ENCODE measurements around the gene SCAMP5.

The SCAMP5 gene

DNA sequence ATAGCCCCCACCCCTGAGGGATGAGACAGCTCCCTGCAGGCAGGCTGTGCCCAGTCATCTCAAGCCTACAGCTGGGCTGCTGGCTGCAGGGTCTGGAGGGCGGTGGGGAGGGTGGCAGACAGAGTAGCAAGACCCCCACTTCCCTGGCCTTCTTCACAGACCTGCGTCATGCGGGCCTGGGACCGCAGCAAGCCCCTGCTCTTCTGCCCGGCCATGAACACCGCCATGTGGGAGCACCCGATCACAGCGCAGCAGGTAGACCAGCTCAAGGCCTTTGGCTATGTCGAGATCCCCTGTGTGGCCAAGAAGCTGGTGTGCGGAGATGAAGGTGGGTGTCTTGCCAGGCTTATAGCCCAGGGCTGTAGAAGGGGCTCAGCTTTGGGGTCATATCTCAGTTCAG is 53.0 kb downstream of the SCAMP5 start:
- no peak for DNase-seq

DNA sequence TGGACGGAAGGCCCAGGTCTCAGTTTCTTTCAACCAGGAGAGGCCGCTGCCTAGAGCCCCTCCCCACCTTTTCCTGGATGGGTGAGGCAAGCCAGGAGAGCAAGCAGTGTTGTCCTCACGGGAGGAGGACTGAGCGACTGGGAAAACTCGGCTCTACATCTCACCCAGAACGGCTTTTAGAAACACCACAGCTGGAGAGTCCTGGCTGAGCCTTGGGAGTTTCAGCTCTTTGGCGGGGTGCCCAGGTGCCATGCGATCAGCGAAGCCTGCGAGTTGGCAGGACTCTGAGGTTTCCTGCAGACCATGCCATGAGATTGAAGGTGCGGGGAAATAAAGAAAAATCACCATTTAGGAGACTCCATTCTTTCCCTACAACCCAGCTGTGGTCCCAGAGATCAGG is 54.0 kb downstream of the SCAMP5 start:
- no peak for DNase-seq

DNA sequence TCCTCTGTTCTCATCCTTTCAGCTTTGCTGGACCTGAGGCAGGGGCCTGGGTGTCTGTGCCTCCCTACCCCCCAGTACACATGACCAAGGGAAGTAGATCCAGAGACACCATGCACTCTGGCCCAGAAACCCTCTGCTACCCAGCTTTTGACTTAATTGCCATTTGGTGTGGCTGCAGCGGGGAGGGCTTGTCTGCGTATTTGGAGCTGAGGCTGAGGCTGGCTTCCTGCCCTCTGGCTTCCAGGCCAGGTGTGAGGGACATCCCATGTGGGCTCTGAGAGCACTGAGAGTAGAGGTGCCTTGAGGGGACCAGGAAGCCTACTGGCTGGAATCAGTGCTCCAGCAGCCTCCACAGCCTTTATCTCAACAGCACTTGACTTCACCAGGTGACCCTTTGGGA is 54.9 kb downstream of the SCAMP5 start:
- no peak for DNase-seq

DNA sequence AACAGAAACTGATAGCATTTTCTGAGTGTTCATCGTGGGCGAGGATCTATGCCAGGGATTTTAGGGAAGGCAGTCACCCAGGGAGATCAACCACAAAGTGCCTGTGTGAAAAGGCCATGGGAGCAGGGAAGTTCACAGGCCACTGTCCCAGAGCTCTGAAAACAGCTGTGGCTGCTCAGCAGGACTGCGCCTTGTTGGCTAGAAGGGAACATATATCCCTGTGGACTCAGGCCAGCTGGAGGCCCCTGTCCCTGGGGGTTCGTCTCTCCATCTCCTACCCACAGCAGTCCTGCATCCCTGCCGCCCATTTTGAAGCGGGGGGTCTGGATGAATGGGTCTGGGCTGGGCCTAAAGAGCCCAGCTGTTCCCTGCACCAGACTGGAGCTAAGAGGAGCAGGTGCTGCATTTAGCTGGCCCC is 55.8 kb downstream of the SCAMP5 start:
- DNase-seq: no peak

DNA sequence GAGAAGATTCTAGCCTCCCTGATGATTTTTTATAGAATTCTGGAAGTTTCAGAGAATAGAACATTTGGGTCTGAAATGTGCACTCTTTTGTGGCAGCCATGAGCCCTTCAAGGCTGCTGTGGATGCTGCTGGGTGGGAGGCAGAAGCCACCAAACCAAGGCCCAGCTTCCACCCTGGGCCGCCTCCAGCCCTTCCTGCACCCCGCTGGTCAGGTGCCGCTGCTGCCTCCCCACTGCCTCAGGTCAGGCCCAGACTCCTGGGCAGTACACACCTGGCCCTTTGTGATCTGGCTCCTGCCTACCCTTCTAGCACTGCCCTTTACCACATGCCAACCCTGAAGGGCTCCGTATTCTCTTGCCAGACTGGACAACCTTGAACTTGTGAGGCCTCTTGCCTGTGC is 56.3 kb downstream of the SCAMP5 start:
- DNase-seq: no peak

DNA sequence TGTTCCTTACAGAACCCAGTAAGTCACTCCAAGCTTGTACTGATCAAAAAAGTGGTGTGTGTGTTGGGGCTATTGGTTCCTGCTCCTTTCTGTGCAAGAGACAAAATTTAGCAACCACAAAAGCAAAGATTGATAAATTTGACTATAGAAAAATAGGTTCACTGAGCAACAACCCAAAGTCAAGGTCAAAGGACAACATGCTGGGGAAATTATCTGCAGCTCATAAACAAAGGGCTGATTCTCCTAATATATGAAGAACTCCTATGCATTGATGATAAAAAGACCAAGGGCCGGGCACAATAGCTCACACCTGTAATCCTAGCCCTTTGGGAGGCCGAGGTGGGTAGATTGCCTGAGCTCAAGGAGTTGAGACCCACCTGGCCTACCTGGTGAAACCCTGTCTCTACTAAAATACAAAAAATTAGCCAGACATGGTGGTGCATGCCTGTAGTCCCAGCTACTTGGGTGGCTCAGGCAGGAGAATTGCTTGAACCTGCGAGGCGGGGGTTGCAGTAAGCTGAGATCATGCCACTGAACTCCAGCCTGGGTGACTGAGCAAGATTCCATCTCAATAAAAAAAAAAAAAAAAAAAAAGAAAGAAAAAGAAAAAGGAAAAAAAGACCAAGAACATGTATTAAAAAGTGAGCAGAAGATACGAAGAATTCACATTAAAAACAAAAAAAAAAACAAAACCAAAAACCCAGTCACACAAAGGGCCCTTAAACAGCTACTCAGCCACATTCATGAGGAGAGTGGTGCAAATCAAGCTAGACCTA is 57.8 kb downstream of the SCAMP5 start:
- no peak for DNase-seq

DNA sequence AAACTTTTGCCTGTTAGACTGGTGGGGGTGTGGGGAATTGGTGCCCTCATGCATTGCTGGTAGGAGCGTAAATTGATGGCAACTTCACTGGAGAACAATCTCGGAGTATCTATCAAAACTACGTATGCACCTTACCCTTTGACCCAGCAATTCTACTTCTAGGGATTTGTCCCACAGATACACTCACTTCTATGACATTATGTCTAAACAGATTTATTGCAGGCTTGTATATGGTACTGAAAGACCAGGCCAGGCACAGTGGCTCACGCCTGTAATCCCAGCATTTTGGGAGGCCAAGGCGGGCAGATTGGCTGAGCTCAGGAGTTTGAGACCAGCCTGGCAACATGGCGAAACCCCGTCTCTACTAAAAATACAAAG is 58.4 kb downstream of the SCAMP5 start:
- DNase-seq: no peak

DNA sequence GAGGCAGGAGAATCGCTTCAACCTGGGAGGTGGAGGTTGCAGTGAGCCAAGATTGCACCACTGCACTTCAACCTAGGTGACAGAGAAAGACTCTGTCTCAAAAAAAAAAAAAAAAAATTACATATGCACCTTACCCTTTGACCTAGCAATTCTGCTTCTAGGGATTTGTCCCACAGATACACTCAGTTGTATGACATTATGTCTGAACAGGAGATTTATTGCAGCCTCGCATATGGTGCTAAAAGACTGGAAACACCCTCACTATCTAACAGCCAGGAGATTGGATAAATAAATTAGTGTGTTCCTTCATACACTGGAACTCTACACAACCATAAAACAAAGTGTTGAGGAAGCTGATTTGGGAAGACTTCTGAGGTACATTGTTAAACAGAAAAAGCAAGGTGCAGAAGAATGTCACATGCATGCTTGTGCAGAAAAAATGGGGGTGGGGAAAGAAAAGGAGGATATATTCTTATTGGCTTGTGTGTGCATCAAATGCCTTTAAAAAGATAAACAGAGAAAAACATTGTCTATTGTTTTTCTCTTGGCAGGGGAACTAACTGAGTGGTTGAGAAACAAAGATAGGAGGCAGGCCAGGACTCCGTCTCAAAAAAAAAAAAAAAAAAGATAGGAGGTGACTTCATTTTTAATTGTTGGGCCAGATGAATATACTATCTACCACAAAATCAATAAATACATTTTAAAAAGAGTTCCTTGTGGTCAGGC is 59.0 kb downstream of the SCAMP5 start:
- no peak for DNase-seq

DNA sequence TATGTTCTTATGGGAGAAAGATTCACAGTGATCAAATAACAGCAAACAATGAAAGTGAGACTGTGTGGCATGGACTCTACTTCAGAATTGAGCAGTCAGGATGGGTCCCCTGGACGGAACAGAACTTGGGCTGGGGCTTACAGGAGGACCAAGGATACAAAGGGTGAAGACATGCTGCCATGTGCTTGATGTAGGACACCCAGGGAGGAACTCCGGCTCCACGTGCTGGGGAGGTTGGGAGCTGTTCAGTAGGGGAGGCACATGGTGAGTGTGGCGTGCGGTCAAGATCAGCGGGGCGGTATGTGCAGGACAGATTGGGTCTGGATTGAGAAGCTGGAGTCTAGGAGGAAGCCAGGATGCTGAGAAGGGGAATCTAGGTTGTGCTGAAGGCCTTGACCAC is 60.7 kb downstream of the SCAMP5 start:
- no peak for DNase-seq

DNA sequence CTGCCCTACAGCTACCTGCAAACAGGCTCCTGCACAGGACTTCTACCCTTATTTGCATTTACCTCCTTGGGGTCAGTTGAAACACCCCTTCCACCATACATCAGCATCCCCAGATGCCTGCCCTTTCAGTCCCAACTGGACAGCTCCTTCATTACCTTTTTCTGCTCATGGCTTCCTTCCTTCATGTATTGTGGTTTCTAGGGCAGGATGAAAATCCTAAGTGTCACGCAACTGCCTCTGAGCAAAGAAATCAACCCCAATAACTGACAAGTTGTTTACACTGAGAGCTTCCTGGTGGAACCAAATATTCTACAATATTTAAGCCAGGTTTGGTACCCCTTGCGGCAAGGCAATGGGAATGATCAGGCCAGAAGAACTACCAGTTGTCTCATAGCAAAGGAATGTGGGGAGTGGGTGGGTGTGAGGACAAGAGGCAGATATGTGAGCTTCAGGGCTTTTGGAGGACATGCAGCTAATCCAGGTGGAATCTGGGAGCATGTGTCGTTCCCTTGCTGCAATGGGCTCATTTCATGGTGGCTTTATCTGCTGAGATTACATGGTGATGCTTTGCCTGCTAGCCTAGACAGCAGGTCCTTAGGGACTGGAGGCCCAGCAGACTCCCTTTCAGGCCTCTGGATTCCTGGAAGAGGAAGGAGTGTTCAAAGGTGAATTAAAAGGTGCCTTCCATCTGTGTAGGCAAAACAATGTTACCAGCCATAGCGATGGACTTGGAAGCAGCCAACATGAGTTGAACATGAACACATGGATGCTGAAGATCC is 63.0 kb downstream of the SCAMP5 start:
- DNase-seq: no peak

DNA sequence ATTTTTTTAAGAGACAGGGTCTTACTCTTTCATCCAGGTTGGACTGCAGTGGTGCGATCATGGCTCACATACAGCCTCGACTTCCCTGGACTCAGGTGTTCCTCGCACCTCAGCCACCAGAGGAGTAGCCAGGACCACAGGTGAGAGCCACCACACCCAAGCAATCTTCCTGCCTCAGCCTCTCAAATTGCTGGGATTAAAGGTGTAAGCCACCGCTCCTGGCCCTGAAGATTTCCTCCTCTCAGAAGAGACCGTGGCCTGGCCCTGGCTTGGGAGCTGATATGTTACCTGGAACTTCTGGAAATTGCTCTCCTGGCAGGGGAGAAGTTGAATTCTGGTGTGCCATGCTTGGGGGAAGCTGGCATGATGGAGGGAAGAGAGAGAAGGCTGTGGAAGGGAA is 64.2 kb downstream of the SCAMP5 start:
- DNase-seq: no peak

DNA sequence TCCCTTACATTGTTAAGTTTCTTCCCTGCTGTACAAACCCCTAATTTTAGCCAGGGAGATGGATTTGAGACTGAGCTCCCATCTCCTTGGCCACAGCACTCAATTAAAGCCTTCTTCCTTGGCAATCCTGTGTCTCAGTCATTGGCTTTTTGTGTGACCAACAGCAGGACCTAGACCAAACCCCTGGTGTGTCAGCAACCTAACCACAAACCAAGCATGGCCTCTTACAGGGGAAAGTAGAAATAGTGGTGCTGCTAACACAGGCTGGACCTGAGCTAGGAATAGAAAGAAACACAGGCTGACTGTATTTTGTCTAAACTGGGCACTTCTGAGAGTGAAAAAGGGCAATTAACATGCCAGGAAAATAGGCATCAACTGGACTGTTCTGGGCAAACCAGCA is 65.9 kb downstream of the SCAMP5 start:
- DNase-seq: peak in 1 of 5 experiments; percentile 57

DNA sequence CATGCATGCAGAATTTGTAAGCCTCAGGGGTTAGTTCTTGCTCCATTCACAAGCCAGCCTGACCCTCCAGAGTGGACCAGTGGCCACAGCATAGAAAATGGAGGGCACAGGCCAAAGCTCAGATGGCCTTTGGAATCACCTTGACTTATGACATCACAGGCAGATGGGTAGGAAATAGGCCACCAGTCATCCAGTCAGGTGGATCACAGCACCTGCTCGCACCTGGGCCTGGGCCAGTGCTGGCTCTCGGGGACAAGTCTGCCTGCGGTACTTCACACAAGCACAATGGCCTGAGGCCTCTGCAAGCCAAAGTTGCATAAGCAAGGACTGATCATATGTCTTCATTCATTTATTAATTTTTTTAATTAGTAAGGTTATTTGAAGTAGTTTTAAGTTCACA is 67.3 kb downstream of the SCAMP5 start:
- no peak for DNase-seq

DNA sequence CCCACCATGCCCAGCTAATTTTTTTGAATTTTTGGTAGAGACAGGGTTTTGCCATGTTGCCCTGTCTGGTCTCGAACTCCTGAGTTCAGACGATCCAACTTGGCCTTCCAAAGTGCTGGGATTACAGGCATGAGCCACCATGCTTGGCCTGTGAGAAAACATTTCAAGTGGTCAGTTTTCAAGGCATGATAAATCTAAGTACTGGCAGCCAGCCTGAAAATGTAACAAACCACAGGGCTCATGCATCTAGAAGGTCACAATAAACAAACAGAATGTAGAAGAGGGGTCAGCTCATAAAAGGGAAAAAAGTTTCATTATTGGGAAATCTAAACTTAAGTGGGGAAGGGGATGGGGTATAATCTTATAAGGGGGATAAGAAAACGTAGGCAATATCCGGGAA is 68.0 kb downstream of the SCAMP5 start:
- DNase-seq: no peak

DNA sequence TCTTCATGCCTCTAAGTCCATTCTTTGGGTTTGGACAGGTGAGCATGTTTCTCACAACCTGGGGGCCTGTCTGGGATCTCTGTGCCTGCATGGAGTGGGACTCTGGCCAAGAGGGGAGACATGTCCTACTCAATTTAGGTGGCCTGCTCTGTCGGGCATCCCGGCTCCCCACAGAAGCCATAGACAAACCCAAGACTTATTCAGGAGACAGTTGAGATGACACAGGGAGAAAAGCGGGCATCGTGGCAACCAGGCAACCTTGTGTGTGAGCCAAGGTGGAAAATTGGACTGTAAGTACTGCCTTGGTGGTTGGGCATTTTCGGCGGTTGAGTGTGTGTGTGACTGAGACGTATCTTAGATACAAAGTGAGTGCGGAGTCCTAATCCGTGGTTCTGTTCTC is 68.5 kb downstream of the SCAMP5 start:
- no peak for DNase-seq

DNA sequence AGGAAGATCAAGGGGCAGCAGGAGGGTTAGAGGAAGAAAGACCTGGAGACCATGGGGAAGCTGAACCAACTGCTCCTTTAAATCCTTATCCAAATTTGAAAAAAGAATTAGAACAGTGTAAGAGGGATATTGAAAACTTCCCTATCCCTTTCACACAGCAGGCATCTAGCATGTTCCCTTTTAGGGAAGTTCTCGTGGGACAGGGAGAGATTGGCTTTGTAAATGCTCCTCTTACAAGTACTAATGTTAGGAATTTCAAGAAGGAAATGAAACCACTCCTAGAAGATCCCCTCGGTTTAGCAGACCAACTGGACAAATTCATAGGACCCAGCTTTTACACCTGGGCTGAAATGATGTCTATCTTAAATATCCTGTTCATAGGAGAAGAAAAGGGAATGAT is 69.5 kb downstream of the SCAMP5 start:
- DNase-seq: no peak

DNA sequence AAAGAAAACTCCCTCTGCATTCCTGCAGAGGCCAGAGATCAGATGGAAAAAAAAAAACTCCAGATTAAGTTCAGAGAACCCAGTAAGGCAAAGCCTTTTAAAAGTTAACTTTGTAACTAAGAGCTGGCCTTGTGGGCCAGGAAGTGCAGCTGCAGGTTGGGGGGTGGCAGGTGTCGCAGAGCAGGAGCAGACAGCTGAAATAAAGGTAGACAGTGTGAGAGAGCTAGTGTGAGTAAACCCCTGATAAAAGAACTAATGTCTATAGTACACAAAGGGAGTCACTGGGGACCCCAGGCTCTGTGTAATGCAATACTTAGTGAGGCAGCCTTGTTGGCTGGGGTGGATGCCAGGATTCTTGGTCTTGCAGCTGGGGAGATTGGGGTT is 70.1 kb downstream of the SCAMP5 start:
- peak in 1 of 5 experiments; percentile 46 for DNase-seq

DNA sequence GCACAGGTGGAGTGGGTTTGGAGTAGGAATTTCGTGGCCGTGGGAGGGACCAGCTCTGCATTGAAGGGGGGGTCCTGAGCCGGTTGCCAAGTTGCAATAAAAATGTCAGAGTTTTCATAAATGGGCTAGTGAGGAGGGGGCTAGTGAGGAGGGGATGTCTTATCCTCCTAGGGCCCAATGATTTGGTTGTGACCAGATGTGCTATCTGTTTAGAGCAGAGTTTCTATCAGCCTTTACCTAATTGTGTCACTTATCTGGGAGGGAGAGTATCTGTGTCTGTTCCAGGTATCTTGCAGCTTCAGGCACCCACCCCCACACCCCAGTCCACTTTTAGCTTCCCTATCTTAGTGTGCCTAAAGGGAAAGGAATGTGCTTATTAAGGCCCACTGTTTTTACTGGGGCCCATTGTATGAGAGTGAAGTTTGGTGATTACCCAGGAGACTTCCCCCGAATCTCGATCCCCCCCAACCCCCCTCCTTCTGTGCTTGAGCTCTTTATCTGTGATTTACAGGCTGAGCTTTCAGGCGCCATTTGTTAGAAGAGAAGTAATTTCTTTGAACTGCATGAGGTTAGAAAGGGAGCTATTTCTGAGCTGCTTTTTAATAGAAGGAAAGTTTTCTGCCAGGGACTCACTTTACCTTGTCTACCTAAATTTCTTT is 70.6 kb downstream of the SCAMP5 start:
- DNase-seq: peak in 1 of 5 experiments; percentile 63

DNA sequence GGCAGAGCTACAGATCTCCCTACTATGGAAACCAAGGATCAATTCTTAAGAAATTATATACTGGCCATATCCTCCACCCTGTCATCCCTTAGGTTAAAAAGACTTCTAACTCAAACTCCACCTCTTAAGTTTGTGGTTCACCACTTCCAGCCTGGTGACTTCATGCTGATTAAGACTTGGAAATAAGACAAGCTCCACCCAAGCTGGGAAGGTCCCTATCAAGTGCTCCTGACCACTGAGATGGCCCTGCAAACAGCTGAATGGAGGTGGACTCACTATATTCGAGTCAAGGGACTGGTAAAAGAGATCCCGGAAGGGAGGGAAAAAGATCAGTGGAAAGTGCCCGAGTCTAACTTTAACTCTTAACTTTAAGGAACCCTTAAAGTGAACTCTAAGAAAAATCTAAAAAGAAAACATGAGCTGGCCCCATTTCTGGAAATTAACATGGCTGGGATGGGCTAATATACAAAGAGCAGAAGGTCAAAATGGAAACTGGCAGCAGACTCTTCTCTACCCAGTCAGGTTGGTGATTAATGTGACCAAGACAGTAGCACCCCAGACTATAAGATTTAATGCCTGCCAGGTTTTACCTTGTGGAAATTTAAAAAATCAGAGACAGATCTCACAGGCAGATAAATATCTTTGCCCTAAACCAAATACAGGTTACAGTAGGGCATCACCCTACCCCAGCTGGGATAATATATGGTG is 71.9 kb downstream of the SCAMP5 start:
- DNase-seq: peak in 2 of 5 experiments; percentile 19 to 95

DNA sequence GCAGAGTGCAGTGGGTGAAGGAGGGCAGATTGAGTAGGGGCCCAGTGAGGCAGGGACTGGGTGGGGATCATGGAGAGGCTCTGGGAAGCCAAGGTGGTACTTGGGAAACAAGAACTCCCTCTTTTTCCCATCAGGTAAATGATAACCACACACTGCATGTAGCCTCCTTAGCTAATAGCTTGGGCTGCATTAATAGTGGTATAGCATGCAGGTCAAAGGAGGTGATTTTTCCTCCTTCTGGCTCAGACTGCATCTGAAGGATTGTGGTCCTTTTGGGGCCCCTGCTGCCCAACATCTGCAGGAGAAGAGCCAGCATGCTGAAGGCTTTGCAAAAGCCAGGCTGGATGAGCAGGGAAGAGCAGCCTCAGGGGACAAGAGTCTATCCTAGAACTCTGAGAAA is 73.4 kb downstream of the SCAMP5 start:
- no peak for DNase-seq

DNA sequence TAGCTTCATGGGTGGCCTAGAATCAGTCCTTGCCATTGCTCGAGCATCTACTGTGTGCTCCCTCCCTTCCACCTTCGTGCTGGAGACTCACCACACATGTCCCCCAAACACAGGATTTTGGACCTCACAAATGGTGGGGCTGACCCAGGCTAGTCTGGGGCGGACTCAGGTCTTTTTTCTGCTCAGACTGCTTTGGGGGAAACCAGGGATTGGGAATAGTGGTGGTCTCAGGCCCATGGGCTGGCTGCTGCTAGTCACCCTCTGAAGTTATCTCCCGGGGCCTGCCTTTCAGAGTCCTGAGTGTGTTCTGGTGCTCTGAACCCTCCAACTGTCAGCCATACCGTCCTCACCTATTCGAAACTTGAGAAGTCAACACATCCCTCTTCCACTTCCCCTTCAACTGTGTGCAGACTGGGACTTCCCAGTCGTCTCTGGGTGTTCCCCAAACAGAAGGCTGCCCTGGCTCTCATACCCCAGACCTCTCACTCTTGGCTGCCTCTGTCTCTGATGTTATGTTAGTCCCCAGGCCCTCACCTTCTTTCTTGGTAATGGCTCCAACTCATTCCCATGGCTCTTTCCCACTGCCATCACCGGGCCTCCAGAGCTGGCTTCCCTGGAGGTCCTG is 74.0 kb downstream of the SCAMP5 start:
- no peak for DNase-seq

DNA sequence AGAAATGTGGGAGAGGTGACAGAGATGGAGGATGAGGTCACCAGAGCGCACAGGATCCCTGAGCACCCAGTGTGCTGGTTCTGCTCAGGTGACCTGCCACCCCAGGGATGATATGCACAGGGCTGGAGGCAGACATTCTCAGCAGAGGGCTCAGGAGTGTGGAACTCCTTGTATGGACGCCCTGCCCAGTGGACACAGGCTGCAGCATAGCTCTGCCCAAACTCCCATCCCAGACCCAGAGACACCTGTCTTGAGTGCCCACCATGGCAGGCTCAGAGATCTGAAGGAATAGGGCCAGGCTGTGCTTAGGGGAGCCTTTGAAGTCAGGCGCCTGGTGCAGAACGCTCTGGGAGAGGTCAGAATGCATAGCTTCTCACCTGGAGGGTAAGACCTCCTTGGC is 75.3 kb downstream of the SCAMP5 start:
- DNase-seq: no peak
